K562 treated with DMSO at 1 percent for 24 hours (cell line): Measurements from ENCODE around the gene FMNL2. TPM values are rescaled to one million over a fixed set of nuclear protein-coding genes. Genes with fewer than 3 reads are reported as not detected.

Source experiments
- total RNA-seq: library from RNA; unstranded; fragments of 300-600 nt; gene quantifications from 2 replicates; pipeline ENCODE4 v1.2.3, GENCODE V29; 2022; ENCODE audit warnings: low read depth; ENCODE audit not compliant: insufficient read depth

The FMNL2 gene
- 0.17 and 0.37 TPM in 2 replicates for total RNA-seq

DNA sequence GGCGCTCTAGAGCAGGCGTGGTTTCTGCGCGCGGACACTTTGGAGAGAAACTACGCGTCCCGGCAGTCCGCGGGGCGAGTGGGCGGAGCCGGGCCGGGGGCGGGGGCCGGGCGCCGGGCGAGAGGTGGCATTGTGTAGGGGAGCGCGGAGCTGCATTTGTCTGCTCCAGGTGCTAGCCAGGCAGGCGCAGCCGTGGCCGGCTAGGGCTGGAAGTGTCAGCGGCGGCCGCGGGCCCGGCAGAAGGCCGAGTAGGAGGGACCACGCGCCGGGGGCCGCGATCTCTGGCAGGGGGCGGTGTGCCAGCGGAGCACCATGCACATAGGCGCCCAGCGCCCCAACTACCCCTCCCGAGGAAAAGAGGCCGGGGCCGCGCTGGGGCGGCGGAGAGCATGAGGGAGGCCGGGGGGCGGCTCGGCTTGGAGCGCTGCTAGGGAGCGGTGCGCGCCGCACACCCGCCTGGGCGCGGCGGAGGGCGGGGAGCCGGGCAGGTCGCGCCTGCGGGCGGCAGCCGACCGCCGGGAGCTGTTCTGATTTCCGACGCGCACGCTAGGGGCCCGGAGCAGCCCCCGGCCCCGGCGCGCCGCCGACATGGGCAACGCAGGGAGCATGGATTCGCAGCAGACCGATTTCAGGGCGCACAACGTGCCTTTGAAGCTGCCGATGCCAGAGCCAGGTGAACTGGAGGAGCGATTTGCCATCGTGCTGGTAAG is at the start of gene FMNL2:
Gene FMNL2, plus strand, starts transcription at position 159 of the 710 bp plus-strand sequence.

Other genes with a start within 250 kb of the FMNL2 start
- not detected in 2 replicates for gene CACNB4, start 236.1 kb upstream of the FMNL2 start, total RNA-seq
- gene STAM2, start 159.4 kb upstream of the FMNL2 start, total RNA-seq, result 5.6 and 5.8 TPM in 2 replicates